Loucy (cell line): ENCODE data around the gene AKAP6.

ENCODE experiments used
- CTCF ChIP-seq: fragments of 200-600 bp; sonication (generic); conservative IDR thresholded peaks from 2 replicates; pipeline ENCODE4 v1.5.1; 2014; ENCODE audit warnings: mild to moderate bottlenecking, antibody characterized with exemption, low read length
- EZH2phosphoT487 ChIP-seq: fragments of 200-600 bp; IDR thresholded peaks from 2 replicates; pipeline ENCODE4 v1.6.1; 2018; ENCODE audit warnings: antibody characterized with exemption, mild to moderate bottlenecking, moderate library complexity, borderline replicate concordance

- TF ChIP-seq CTCF = no peak
- TF ChIP-seq EZH2phosphoT487 = no peak
Measured at GRCh38 chr14:32607399-32607798, 278.3 kb downstream of the AKAP6 start.
